Measurements from ENCODE around the gene IGSF22.

- no peak for TF ChIP-seq CTCF (IDR thresholded peaks at IDR 0.05)
- no peak for TF ChIP-seq EP300 (IDR thresholded peaks at IDR 0.05)
- TF ChIP-seq POLR2AphosphoS5 (IDR thresholded peaks at IDR 0.05), result peak in 2 of 3 donors; percentile 3 to 38
Measured at GRCh38 chr11:18705651-18706281, 20.2 kb downstream of the IGSF22 start.

Data from stomach (tissue), 4 donors.